Measurements from ENCODE around the gene SLC35E3. TPM values are rescaled to one million over a fixed set of nuclear protein-coding genes. Genes with fewer than 3 reads are reported as not detected.
A peak's percentile ranks its signal among the peaks of the same experiment; 100 is the strongest.

The SLC35E3 gene
- total RNA-seq, 1 donor from 2014 or later = 9.5 TPM

DNA sequence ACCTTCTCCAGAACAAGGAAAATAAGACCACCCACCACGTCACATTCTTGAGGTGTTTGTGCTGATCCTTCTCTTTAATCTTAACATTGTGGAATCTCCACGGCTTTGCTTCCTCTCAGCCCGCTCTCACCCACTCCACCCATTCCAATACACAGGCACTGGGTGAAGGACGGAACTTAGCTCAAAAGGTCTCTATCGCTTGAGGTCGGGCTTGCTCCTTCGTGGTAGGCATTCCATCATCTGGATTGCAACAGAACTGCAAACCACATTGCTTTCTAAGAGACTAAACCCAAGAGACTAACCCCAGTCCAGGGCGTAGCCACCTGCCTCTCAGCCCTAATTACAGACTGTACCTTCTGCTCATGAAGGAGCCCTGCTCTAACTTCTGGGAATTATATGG lies 38.0 kb downstream of the SLC35E3 start:
- no peak for TF ChIP-seq CTCF (IDR thresholded peaks at IDR 0.05)
- no peaks in the 10 kb centered on the region for H3K27me3 Mint-ChIP-seq (ENCODE audit: unreplicated experiment)
- no peaks in the 10 kb centered on the region for H3K36me3 Mint-ChIP-seq (ENCODE audit: unreplicated experiment)
- no peak overlapping the region for H3K4me3 Mint-ChIP-seq (ENCODE audit: unreplicated experiment)
- H3K4me1 Mint-ChIP-seq (ENCODE audit: unreplicated experiment) = peaks cover 10% of the 10 kb centered on the region
- no peak for DNase-seq (ENCODE audit: extremely low spot score, unreplicated experiment)
- H3K9me3 Mint-ChIP-seq (ENCODE audit: unreplicated experiment) = no peaks in the 10 kb centered on the region
- H3K27ac Mint-ChIP-seq (ENCODE audit: unreplicated experiment) = no peak overlapping the region

DNA sequence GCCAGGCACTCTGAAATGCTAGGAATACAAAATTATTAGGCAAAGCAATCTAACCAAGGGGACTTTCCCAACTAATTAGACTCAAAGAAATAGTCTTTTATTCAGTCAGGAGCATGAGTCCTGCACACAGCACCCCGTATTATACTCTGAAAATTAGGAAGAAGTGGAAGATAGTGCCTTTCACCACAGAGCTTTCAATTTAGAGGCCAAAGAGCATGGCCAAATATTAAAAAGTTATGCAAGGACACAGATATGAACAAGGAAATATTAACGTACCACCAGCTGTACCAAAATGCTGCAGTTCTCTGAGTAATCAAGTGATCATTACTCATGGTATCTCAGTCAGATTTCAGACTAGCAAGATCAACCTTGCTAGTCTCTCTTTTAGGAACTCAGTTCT lies 39.4 kb downstream of the SLC35E3 start:
- Mint-ChIP-seq H3K27ac (ENCODE audit: unreplicated experiment) (no peak overlapping the region), H3K36me3 (ENCODE audit: unreplicated experiment) (no peaks in the 10 kb centered on the region), H3K27me3 (ENCODE audit: unreplicated experiment) (no peaks in the 10 kb centered on the region), H3K9me3 (ENCODE audit: unreplicated experiment) (no peaks in the 10 kb centered on the region), H3K4me1 (ENCODE audit: unreplicated experiment) (peaks cover 10% of the 10 kb centered on the region), H3K4me3 (ENCODE audit: unreplicated experiment) (no peak overlapping the region)
- no peak for DNase-seq (ENCODE audit: extremely low spot score, unreplicated experiment)
- no peak for TF ChIP-seq CTCF (IDR thresholded peaks at IDR 0.05)

DNA sequence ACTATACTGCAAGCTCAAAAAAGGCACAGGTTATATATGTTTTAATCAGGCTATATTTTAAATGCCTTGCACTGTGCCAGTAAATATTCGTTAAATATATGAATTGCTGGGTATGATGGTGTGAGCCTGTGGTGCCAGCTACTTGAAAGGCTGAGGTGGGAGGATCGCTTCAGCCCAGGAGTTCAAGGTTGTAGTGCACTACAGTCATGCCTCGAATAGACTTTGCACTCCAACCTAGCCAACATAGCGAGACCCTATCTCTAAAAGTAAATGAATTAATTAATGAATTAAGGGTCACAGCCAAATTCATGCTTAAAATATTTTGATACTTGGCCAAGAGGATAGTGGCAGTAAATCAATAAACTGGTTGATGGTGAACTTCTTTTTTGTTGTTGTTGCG lies 39.8 kb downstream of the SLC35E3 start:
- H3K9me3 Mint-ChIP-seq (ENCODE audit: unreplicated experiment) = no peaks in the 10 kb centered on the region
- DNase-seq (ENCODE audit: extremely low spot score, unreplicated experiment) = no peak
- no peaks in the 10 kb centered on the region for H3K36me3 Mint-ChIP-seq (ENCODE audit: unreplicated experiment)
- H3K4me1 Mint-ChIP-seq (ENCODE audit: unreplicated experiment) = peaks cover 10% of the 10 kb centered on the region
- no peak for TF ChIP-seq CTCF (IDR thresholded peaks at IDR 0.05)
- H3K27ac Mint-ChIP-seq (ENCODE audit: unreplicated experiment) = no peak overlapping the region
- H3K4me3 Mint-ChIP-seq (ENCODE audit: unreplicated experiment) = no peak overlapping the region
- H3K27me3 Mint-ChIP-seq (ENCODE audit: unreplicated experiment) = no peaks in the 10 kb centered on the region

GRCh38 chr12:68786929-68787328 lies 41.0 kb downstream of the SLC35E3 start:
- H3K4me3 Mint-ChIP-seq (ENCODE audit: unreplicated experiment) = no peak overlapping the region
- no peaks in the 10 kb centered on the region for H3K9me3 Mint-ChIP-seq (ENCODE audit: unreplicated experiment)
- peak overlapping the region; percentile 91 for H3K27ac Mint-ChIP-seq (ENCODE audit: unreplicated experiment)
- peak; percentile 21 for TF ChIP-seq CTCF (IDR thresholded peaks at IDR 0.05)
- no peaks in the 10 kb centered on the region for H3K36me3 Mint-ChIP-seq (ENCODE audit: unreplicated experiment)
- peaks cover 10% of the 10 kb centered on the region for H3K4me1 Mint-ChIP-seq (ENCODE audit: unreplicated experiment)
- H3K27me3 Mint-ChIP-seq (ENCODE audit: unreplicated experiment) = no peaks in the 10 kb centered on the region
- no peak for DNase-seq (ENCODE audit: extremely low spot score, unreplicated experiment)

DNA sequence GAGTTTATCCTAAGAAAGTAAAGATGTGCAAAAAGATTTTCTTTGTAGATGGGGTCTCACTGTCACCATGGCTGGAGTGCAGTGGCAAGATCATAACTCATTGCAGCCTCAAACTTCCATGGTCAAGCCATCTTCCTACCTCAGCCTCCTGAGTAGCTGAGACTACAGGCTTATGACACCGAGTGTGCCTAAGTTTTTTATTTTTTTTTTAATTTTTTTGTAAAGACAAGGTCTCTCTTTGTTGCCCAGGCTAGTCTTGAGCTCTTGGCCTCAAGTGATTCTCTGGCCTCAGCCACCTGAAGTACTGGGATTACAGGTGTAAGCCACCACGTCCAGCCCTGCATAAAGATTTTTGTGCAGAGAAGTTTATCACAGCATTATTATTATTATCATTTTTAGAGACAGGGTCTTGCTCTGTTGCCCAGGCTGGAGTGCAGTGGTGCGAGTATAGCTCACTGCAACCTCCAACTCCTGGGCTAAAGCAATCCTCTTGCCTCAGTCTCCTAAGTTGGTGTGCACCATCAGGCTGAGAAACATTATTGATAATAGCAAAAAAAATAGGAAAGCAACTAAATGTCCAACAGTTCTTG lies 42.7 kb downstream of the SLC35E3 start:
- Mint-ChIP-seq H3K36me3 (ENCODE audit: unreplicated experiment) (no peaks in the 10 kb centered on the region), H3K27me3 (ENCODE audit: unreplicated experiment) (no peaks in the 10 kb centered on the region), H3K27ac (ENCODE audit: unreplicated experiment) (no peak overlapping the region), H3K9me3 (ENCODE audit: unreplicated experiment) (no peaks in the 10 kb centered on the region), H3K4me3 (ENCODE audit: unreplicated experiment) (no peak overlapping the region), H3K4me1 (ENCODE audit: unreplicated experiment) (peaks cover 10% of the 10 kb centered on the region)
- DNase-seq (ENCODE audit: extremely low spot score, unreplicated experiment) = no peak
- no peak for TF ChIP-seq CTCF (IDR thresholded peaks at IDR 0.05)

Data from osteocyte (in vitro differentiated cells).